SJCRH30 (cell line): ENCODE data around the gene CNIH1. TPM values are rescaled to one million over a fixed set of nuclear protein-coding genes. Genes with fewer than 3 reads are reported as not detected.
"Not testable (repeated sequence)": the region's sequence is repeated elsewhere in the genome, so short reads cannot be mapped to it uniquely, and the experiment has no call there.

Source experiments
- DNase-seq, 2 experiments: peaks; one replicate each; pipeline ENCODE4 v3.0.0-alpha.2; 2015 to 2020
- H3K27ac ChIP-seq: fragments of 250-450 bp; sonication (Bioruptor Pico); 2 replicates; pipeline ENCODE4 v1.5.1; 2020; ENCODE audit warnings: mild to moderate bottlenecking, moderate library complexity
- H3K27me3 ChIP-seq: fragments of 250-450 bp; sonication (Bioruptor Pico); 2 replicates; pipeline ENCODE4 v1.5.1; 2020; ENCODE audit warnings: mild to moderate bottlenecking, moderate library complexity
- H3K36me3 ChIP-seq: fragments of 250-450 bp; sonication (Bioruptor Pico); 2 replicates; pipeline ENCODE4 v1.5.1; 2020; ENCODE audit warnings: mild to moderate bottlenecking, moderate library complexity
- H3K4me1 ChIP-seq: fragments of 250-450 bp; sonication (Bioruptor Pico); 2 replicates; pipeline ENCODE4 v1.5.1; 2020; ENCODE audit warnings: mild to moderate bottlenecking, moderate library complexity
- H3K4me3 ChIP-seq: fragments of 250-450 bp; sonication (Bioruptor Pico); 2 replicates; pipeline ENCODE4 v1.5.1; 2020; ENCODE audit warnings: mild to moderate bottlenecking, moderate library complexity
- H3K9me3 ChIP-seq: fragments of 250-450 bp; sonication (Bioruptor Pico); replicated peaks from 2 replicates; pipeline ENCODE4 v1.5.1; 2020; ENCODE audit warnings: mild to moderate bottlenecking, moderate library complexity
- total RNA-seq: library from RNA; depleted of rRNA; stranded (reverse); fragments of >200 nt; shearing (Covaris generic); gene quantifications from 2 replicates; pipeline ENCODE4 v1.2.3, GENCODE V29; 2014

The CNIH1 gene
- total RNA-seq, 1 experiment from 2014 or later = 179 TPM

- Histone ChIP-seq H3K4me1 (0 out of 2 replicates have a peak, but pooled peaks cover 3% of the 10 kb centered on the region), H3K27ac (no peak overlapping the region), H3K36me3 (no peaks in the 10 kb centered on the region), H3K27me3 (no peaks in the 10 kb centered on the region), H3K4me3 (no peak overlapping the region), H3K9me3 (no peaks in the 10 kb centered on the region)
- DNase-seq = no peak
These were observed 12.1 kb upstream of the CNIH1 start for GRCh38 chr14:54453252-54453651.

- Histone ChIP-seq H3K27me3 (no peaks in the 10 kb centered on the region), H3K4me3 (no peak overlapping the region), H3K4me1 (0 out of 2 replicates have a peak, but pooled peaks cover 3% of the 10 kb centered on the region)
These were observed 10.8 kb upstream of the CNIH1 start for GRCh38 chr14:54451961-54452360.

GRCh38 chr14:54451121-54451601 is 10.0 kb upstream of the CNIH1 start:
- Histone ChIP-seq H3K4me1 (0 out of 2 replicates have a peak, but pooled peaks cover 3% of the 10 kb centered on the region), H3K27me3 (no peaks in the 10 kb centered on the region), H3K9me3 (no peaks in the 10 kb centered on the region), H3K36me3 (no peaks in the 10 kb centered on the region), H3K4me3 (no peak overlapping the region), H3K27ac (no peak overlapping the region)
- DNase-seq = peak; percentile 15 to 40

More at GRCh38 chr14:54451961-54452360, 10.8 kb upstream of the CNIH1 start:
- Histone ChIP-seq H3K9me3 (no peaks in the 10 kb centered on the region), H3K27ac (no peak overlapping the region), H3K36me3 (no peaks in the 10 kb centered on the region)
- DNase-seq = no peak

GRCh38 chr14:54450535-54450934 is 9.4 kb upstream of the CNIH1 start:
- H3K27me3 ChIP-seq = no peaks in the 10 kb centered on the region
- no peaks in the 10 kb centered on the region for H3K9me3 ChIP-seq
- H3K36me3 ChIP-seq = no peaks in the 10 kb centered on the region
- H3K4me1 ChIP-seq = 0 out of 2 replicates have a peak, but pooled peaks cover 3% of the 10 kb centered on the region
- no peak for DNase-seq
- H3K4me3 ChIP-seq = no peak overlapping the region
- no peak overlapping the region for H3K27ac ChIP-seq

- 0 out of 2 replicates have a peak, but pooled peaks cover 3% of the 10 kb centered on the region for H3K4me1 ChIP-seq
- no peaks in the 10 kb centered on the region for H3K27me3 ChIP-seq
- H3K4me3 ChIP-seq = no peak overlapping the region
- H3K27ac ChIP-seq = no peak overlapping the region
- no peaks in the 10 kb centered on the region for H3K36me3 ChIP-seq
- no peaks in the 10 kb centered on the region for H3K9me3 ChIP-seq
- no peak for DNase-seq
These were observed 6.1 kb upstream of the CNIH1 start for GRCh38 chr14:54447231-54447692.

- Histone ChIP-seq H3K4me3 (no peak overlapping the region), H3K27ac (no peak overlapping the region), H3K4me1 (0 out of 2 replicates have a peak, but pooled peaks cover 3% of the 10 kb centered on the region), H3K36me3 (no peaks in the 10 kb centered on the region), H3K9me3 (no peaks in the 10 kb centered on the region), H3K27me3 (no peaks in the 10 kb centered on the region)
- DNase-seq = no peak
These were observed 5.1 kb upstream of the CNIH1 start for GRCh38 chr14:54446161-54446693.

GRCh38 chr14:54444681-54445080 is 3.5 kb upstream of the CNIH1 start:
- Histone ChIP-seq H3K4me1 (no peaks in the 10 kb centered on the region), H3K27ac (no peak overlapping the region), H3K27me3 (no peaks in the 10 kb centered on the region), H3K9me3 (no peaks in the 10 kb centered on the region), H3K4me3 (no peak overlapping the region), H3K36me3 (no peaks in the 10 kb centered on the region)
- no peak for DNase-seq

GRCh38 chr14:54443981-54444380 is 2.8 kb upstream of the CNIH1 start:
- no peak for DNase-seq
- no peak overlapping the region for H3K4me3 ChIP-seq
- no peaks in the 10 kb centered on the region for H3K36me3 ChIP-seq
- no peaks in the 10 kb centered on the region for H3K4me1 ChIP-seq
- H3K27ac ChIP-seq = no peak overlapping the region
- H3K27me3 ChIP-seq = no peaks in the 10 kb centered on the region
- H3K9me3 ChIP-seq = no peaks in the 10 kb centered on the region

- not testable (repeated sequence) for DNase-seq, H3K27ac ChIP-seq, H3K9me3 ChIP-seq, H3K4me1 ChIP-seq, H3K4me3 ChIP-seq, H3K27me3 ChIP-seq, H3K36me3 ChIP-seq
These were observed 1.8 kb upstream of the CNIH1 start for GRCh38 chr14:54442961-54443360.

- H3K27ac ChIP-seq = peak overlapping the region; percentile 77
- peak in 1 of 2 experiments; percentile 24 for DNase-seq
- H3K27me3 ChIP-seq = no peaks in the 10 kb centered on the region
- peaks cover 10% of the 10 kb centered on the region for H3K36me3 ChIP-seq
- H3K4me3 ChIP-seq = peak overlapping the region; percentile 73
- no peaks in the 10 kb centered on the region for H3K9me3 ChIP-seq
- H3K4me1 ChIP-seq = no peaks in the 10 kb centered on the region
These were observed 700 bp downstream of the CNIH1 start for GRCh38 chr14:54440476-54440872.

GRCh38 chr14:54440037-54440436 is 1.1 kb downstream of the CNIH1 start:
- peaks cover 10% of the 10 kb centered on the region for H3K36me3 ChIP-seq
- H3K9me3 ChIP-seq = no peaks in the 10 kb centered on the region
- H3K27ac ChIP-seq = peak overlapping the region; percentile 77
- DNase-seq = no peak
- no peaks in the 10 kb centered on the region for H3K27me3 ChIP-seq
- peak overlapping the region; percentile 73 for H3K4me3 ChIP-seq
- no peaks in the 10 kb centered on the region for H3K4me1 ChIP-seq

- DNase-seq = no peak
These were observed 2.5 kb downstream of the CNIH1 start for GRCh38 chr14:54438703-54439102.

GRCh38 chr14:54437954-54438353 is 3.2 kb downstream of the CNIH1 start:
- H3K4me1 ChIP-seq, DNase-seq, H3K4me3 ChIP-seq, H3K27me3 ChIP-seq, H3K9me3 ChIP-seq, H3K27ac ChIP-seq: not testable (repeated sequence)
- H3K36me3 ChIP-seq = peaks cover 17% of the 10 kb centered on the region

More at GRCh38 chr14:54438703-54439102, 2.5 kb downstream of the CNIH1 start:
- H3K9me3 ChIP-seq = no peaks in the 10 kb centered on the region
- peaks cover 2% of the 10 kb centered on the region; the same call in 1 of the 2 replicates for H3K4me1 ChIP-seq
- no peak overlapping the region for H3K4me3 ChIP-seq
- H3K27me3 ChIP-seq = no peaks in the 10 kb centered on the region
- peaks cover 17% of the 10 kb centered on the region for H3K36me3 ChIP-seq
- H3K27ac ChIP-seq = no peak overlapping the region

GRCh38 chr14:54435500-54435981 is 5.6 kb downstream of the CNIH1 start:
- no peak overlapping the region for H3K27ac ChIP-seq
- H3K9me3 ChIP-seq = no peaks in the 10 kb centered on the region
- no peak for DNase-seq
- no peak overlapping the region for H3K4me3 ChIP-seq
- H3K27me3 ChIP-seq = no peaks in the 10 kb centered on the region
- peaks cover 17% of the 10 kb centered on the region for H3K4me1 ChIP-seq
- H3K36me3 ChIP-seq = peaks cover 27% of the 10 kb centered on the region

- DNase-seq = no peak
- H3K9me3 ChIP-seq = no peaks in the 10 kb centered on the region
- H3K36me3 ChIP-seq = peaks cover 61% of the 10 kb centered on the region
- peaks cover 13% of the 10 kb centered on the region for H3K4me1 ChIP-seq
- no peak overlapping the region for H3K27ac ChIP-seq
- H3K27me3 ChIP-seq = no peaks in the 10 kb centered on the region
- H3K4me3 ChIP-seq = no peak overlapping the region
These were observed 12.6 kb downstream of the CNIH1 start for GRCh38 chr14:54428527-54428926.

- DNase-seq = no peak
- Histone ChIP-seq H3K9me3 (no peaks in the 10 kb centered on the region), H3K27me3 (no peaks in the 10 kb centered on the region), H3K4me3 (no peak overlapping the region), H3K4me1 (peaks cover 6% of the 10 kb centered on the region), H3K36me3 (peaks cover 61% of the 10 kb centered on the region), H3K27ac (no peak overlapping the region)
These were observed 13.3 kb downstream of the CNIH1 start for GRCh38 chr14:54427871-54428270.
